ENCODE measurements around the gene SEC23IP.
"Not testable (repeated sequence)": the region's sequence is repeated elsewhere in the genome, so short reads cannot be mapped to it uniquely, and the experiment has no call there.

The SEC23IP gene

GRCh38 chr10:119896937-119897770 lies 4.6 kb downstream of the SEC23IP start:
- Histone ChIP-seq H3K36me3 (ENCODE audit: control insufficient read depth, insufficient read depth, low read length) (peaks cover 10% of the 10 kb centered on the region), H3K9me3 (ENCODE audit: control insufficient read depth, low read length) (no peaks in the 10 kb centered on the region), H3K27ac (ENCODE audit: insufficient read depth, low read depth, low read length, poor library complexity, severe bottlenecking) (no peak overlapping the region), H3K4me1 (ENCODE audit: control insufficient read depth, insufficient read depth, low read length) (no peaks in the 10 kb centered on the region), H3K27me3 (ENCODE audit: control insufficient read depth, insufficient read depth, low read length, poor library complexity, severe bottlenecking) (no peaks in the 10 kb centered on the region), H3K4me3 (ENCODE audit: insufficient read depth, low read depth, low read length) (no peak overlapping the region)
- whole genome bisulfite sequencing, 2 experiments: 93 to 96% methylated on average over 7 to 8 of the region's 9 CpGs

- Histone ChIP-seq H3K27me3 (ENCODE audit: control insufficient read depth, insufficient read depth, low read length, poor library complexity, severe bottlenecking) (no peaks in the 10 kb centered on the region), H3K27ac (ENCODE audit: insufficient read depth, low read depth, low read length, poor library complexity, severe bottlenecking) (no peak overlapping the region), H3K4me3 (ENCODE audit: insufficient read depth, low read depth, low read length) (no peak overlapping the region), H3K4me1 (ENCODE audit: control insufficient read depth, insufficient read depth, low read length) (no peaks in the 10 kb centered on the region), H3K9me3 (ENCODE audit: control insufficient read depth, low read length) (no peaks in the 10 kb centered on the region), H3K36me3 (ENCODE audit: control insufficient read depth, insufficient read depth, low read length) (peaks cover 16% of the 10 kb centered on the region)
- 92 to 95% methylated on average over 4 of the region's 4 CpGs for WGBS, 2 experiments
Measured at GRCh38 chr10:119898577-119898976, 6.0 kb downstream of the SEC23IP start.

GRCh38 chr10:119903946-119904666 lies 11.6 kb downstream of the SEC23IP start:
- Histone ChIP-seq H3K9me3 (ENCODE audit: control insufficient read depth, low read length) (no peaks in the 10 kb centered on the region), H3K27me3 (ENCODE audit: control insufficient read depth, insufficient read depth, low read length, poor library complexity, severe bottlenecking) (no peaks in the 10 kb centered on the region), H3K4me1 (ENCODE audit: control insufficient read depth, insufficient read depth, low read length) (no peaks in the 10 kb centered on the region), H3K36me3 (ENCODE audit: control insufficient read depth, insufficient read depth, low read length) (peaks cover 25% of the 10 kb centered on the region), H3K4me3 (ENCODE audit: insufficient read depth, low read depth, low read length) (no peak overlapping the region), H3K27ac (ENCODE audit: insufficient read depth, low read depth, low read length, poor library complexity, severe bottlenecking) (no peak overlapping the region)
- 92 to 93% methylated on average over 16 of the region's 16 CpGs for WGBS, 2 experiments

- not testable (repeated sequence) for H3K27me3 ChIP-seq (ENCODE audit: control insufficient read depth, insufficient read depth, low read length, poor library complexity, severe bottlenecking); H3K27ac ChIP-seq (ENCODE audit: insufficient read depth, low read depth, low read length, poor library complexity, severe bottlenecking); H3K4me1 ChIP-seq (ENCODE audit: control insufficient read depth, insufficient read depth, low read length); H3K4me3 ChIP-seq (ENCODE audit: insufficient read depth, low read depth, low read length); H3K9me3 ChIP-seq (ENCODE audit: control insufficient read depth, low read length)
- H3K36me3 ChIP-seq (ENCODE audit: control insufficient read depth, insufficient read depth, low read length): peaks cover 20% of the 10 kb centered on the region
- WGBS, 2 experiments: 93 to 95% methylated on average over 7 of the region's 7 CpGs
Measured at GRCh38 chr10:119907695-119908094, 15.2 kb downstream of the SEC23IP start.

- no peaks in the 10 kb centered on the region for H3K9me3 ChIP-seq (ENCODE audit: control insufficient read depth, low read length)
- H3K4me3 ChIP-seq (ENCODE audit: insufficient read depth, low read depth, low read length): no peak overlapping the region
- peaks cover 18% of the 10 kb centered on the region for H3K36me3 ChIP-seq (ENCODE audit: control insufficient read depth, insufficient read depth, low read length)
- H3K27ac ChIP-seq (ENCODE audit: insufficient read depth, low read depth, low read length, poor library complexity, severe bottlenecking): no peak overlapping the region
- H3K27me3 ChIP-seq (ENCODE audit: control insufficient read depth, insufficient read depth, low read length, poor library complexity, severe bottlenecking): no peaks in the 10 kb centered on the region
- no peaks in the 10 kb centered on the region for H3K4me1 ChIP-seq (ENCODE audit: control insufficient read depth, insufficient read depth, low read length)
Measured at GRCh38 chr10:119908166-119908565, 15.6 kb downstream of the SEC23IP start.

GRCh38 chr10:119910689-119911088 lies 18.2 kb downstream of the SEC23IP start:
- Histone ChIP-seq H3K9me3 (ENCODE audit: control insufficient read depth, low read length) (no peaks in the 10 kb centered on the region), H3K4me1 (ENCODE audit: control insufficient read depth, insufficient read depth, low read length) (no peaks in the 10 kb centered on the region), H3K27ac (ENCODE audit: insufficient read depth, low read depth, low read length, poor library complexity, severe bottlenecking) (no peak overlapping the region), H3K27me3 (ENCODE audit: control insufficient read depth, insufficient read depth, low read length, poor library complexity, severe bottlenecking) (no peaks in the 10 kb centered on the region), H3K4me3 (ENCODE audit: insufficient read depth, low read depth, low read length) (no peak overlapping the region), H3K36me3 (ENCODE audit: control insufficient read depth, insufficient read depth, low read length) (peaks cover 4% of the 10 kb centered on the region)
- WGBS, 2 experiments: 92 to 96% methylated on average over 6 of the region's 6 CpGs

- Histone ChIP-seq H3K36me3 (ENCODE audit: control insufficient read depth, insufficient read depth, low read length) (peaks cover 26% of the 10 kb centered on the region), H3K4me3 (ENCODE audit: insufficient read depth, low read depth, low read length) (no peak overlapping the region), H3K4me1 (ENCODE audit: control insufficient read depth, insufficient read depth, low read length) (no peaks in the 10 kb centered on the region), H3K27me3 (ENCODE audit: control insufficient read depth, insufficient read depth, low read length, poor library complexity, severe bottlenecking) (no peaks in the 10 kb centered on the region), H3K9me3 (ENCODE audit: control insufficient read depth, low read length) (no peaks in the 10 kb centered on the region), H3K27ac (ENCODE audit: insufficient read depth, low read depth, low read length, poor library complexity, severe bottlenecking) (no peak overlapping the region)
- WGBS, 2 experiments: 95% methylated on average over 3 of the region's 3 CpGs; no CpG with 5 or more reads in 1 of the 2 experiments
Measured at GRCh38 chr10:119917777-119918176, 25.2 kb downstream of the SEC23IP start.

- WGBS, 2 experiments: 91 to 95% methylated on average over 3 of the region's 3 CpGs
- Histone ChIP-seq H3K9me3 (ENCODE audit: control insufficient read depth, low read length) (no peaks in the 10 kb centered on the region), H3K4me1 (ENCODE audit: control insufficient read depth, insufficient read depth, low read length) (no peaks in the 10 kb centered on the region), H3K27me3 (ENCODE audit: control insufficient read depth, insufficient read depth, low read length, poor library complexity, severe bottlenecking) (no peaks in the 10 kb centered on the region), H3K4me3 (ENCODE audit: insufficient read depth, low read depth, low read length) (no peak overlapping the region), H3K36me3 (ENCODE audit: control insufficient read depth, insufficient read depth, low read length) (peaks cover 29% of the 10 kb centered on the region), H3K27ac (ENCODE audit: insufficient read depth, low read depth, low read length, poor library complexity, severe bottlenecking) (no peak overlapping the region)
Measured at GRCh38 chr10:119919271-119919670, 26.7 kb downstream of the SEC23IP start.

- WGBS, 2 experiments: 96 to 98% methylated on average over 1 of the region's 1 CpG
- no peak overlapping the region for H3K27ac ChIP-seq (ENCODE audit: insufficient read depth, low read depth, low read length, poor library complexity, severe bottlenecking)
- no peaks in the 10 kb centered on the region for H3K27me3 ChIP-seq (ENCODE audit: control insufficient read depth, insufficient read depth, low read length, poor library complexity, severe bottlenecking)
- no peaks in the 10 kb centered on the region for H3K9me3 ChIP-seq (ENCODE audit: control insufficient read depth, low read length)
- no peaks in the 10 kb centered on the region for H3K4me1 ChIP-seq (ENCODE audit: control insufficient read depth, insufficient read depth, low read length)
- H3K36me3 ChIP-seq (ENCODE audit: control insufficient read depth, insufficient read depth, low read length): peaks cover 31% of the 10 kb centered on the region
- H3K4me3 ChIP-seq (ENCODE audit: insufficient read depth, low read depth, low read length): no peak overlapping the region
Measured at GRCh38 chr10:119919826-119920225, 27.3 kb downstream of the SEC23IP start.

GRCh38 chr10:119928411-119928810 lies 35.9 kb downstream of the SEC23IP start:
- no peak overlapping the region for H3K4me3 ChIP-seq (ENCODE audit: insufficient read depth, low read depth, low read length)
- no peaks in the 10 kb centered on the region for H3K4me1 ChIP-seq (ENCODE audit: control insufficient read depth, insufficient read depth, low read length)
- no peak overlapping the region for H3K27ac ChIP-seq (ENCODE audit: insufficient read depth, low read depth, low read length, poor library complexity, severe bottlenecking)
- H3K27me3 ChIP-seq (ENCODE audit: control insufficient read depth, insufficient read depth, low read length, poor library complexity, severe bottlenecking): no peaks in the 10 kb centered on the region
- peaks cover 15% of the 10 kb centered on the region for H3K36me3 ChIP-seq (ENCODE audit: control insufficient read depth, insufficient read depth, low read length)
- H3K9me3 ChIP-seq (ENCODE audit: control insufficient read depth, low read length): no peaks in the 10 kb centered on the region

Measured in ectodermal cell (in vitro differentiated cells).